Kidney (tissue), 14 donors: Measurements from ENCODE around the gene THAP4. TPM values are rescaled to one million over a fixed set of nuclear protein-coding genes. Genes with fewer than 3 reads are reported as not detected.

Experiments used
- DNase-seq, 5 donors: peaks; one replicate each; pipeline ENCODE4 v3.0.0-alpha.2; 2013 to 2020
- FAIRE-seq: peaks from 2 replicates; lab custom pipeline; 2012; peaks lifted over from hg19 to GRCh38; lab: Jason Lieb, UNC
- H3K27ac ChIP-seq, 2 donors: one replicate each; pipeline ENCODE4 v1.7.0; 2013; ENCODE audit warnings: low read depth in 2 of 2, low read length in 2 of 2, inconsistent platforms in 1 of 2
- H3K27me3 ChIP-seq: one replicate; pipeline ENCODE4 v1.7.1; 2013; ENCODE audit warnings: low read length, inconsistent platforms; ENCODE audit not compliant: control insufficient read depth, insufficient read depth
- H3K36me3 ChIP-seq, 3 donors: one replicate each; pipeline versions ENCODE4 v1.7.0 to v1.7.1; 2013; ENCODE audit warnings: low read length in 3 of 3, control low read depth in 1 of 3, inconsistent platforms in 1 of 3; ENCODE audit not compliant: insufficient read depth in 3 of 3, control insufficient read depth in 2 of 3
- H3K4me1 ChIP-seq, 3 donors: one replicate each; pipeline versions ENCODE4 v1.7.0 to v1.7.1; 2013; ENCODE audit warnings: low read length in 3 of 3, inconsistent platforms in 1 of 3, low read depth in 1 of 3; ENCODE audit not compliant: control insufficient read depth in 2 of 3, insufficient read depth in 2 of 3
- H3K4me3 ChIP-seq, 3 donors: one replicate each; pipeline versions ENCODE4 v1.7.0 to v1.8.1; 2013; ENCODE audit warnings: low read length in 3 of 3, control low read depth in 1 of 3, inconsistent platforms in 1 of 3
- H3K9ac ChIP-seq, 3 donors: one replicate each; pipeline versions ENCODE4 v1.7.0 to v1.7.1; 2013; ENCODE audit warnings: low read length in 3 of 3, control low read depth in 1 of 3, inconsistent platforms in 1 of 3
- H3K9me3 ChIP-seq, 3 donors: one replicate each; pipeline versions ENCODE4 v1.7.0 to v1.7.1; 2013; ENCODE audit warnings: low read length in 3 of 3, control low read depth in 1 of 3, inconsistent platforms in 1 of 3; ENCODE audit not compliant: control insufficient read depth in 2 of 3, insufficient read depth in 1 of 3
- CTCF ChIP-seq: IDR thresholded peaks from 3 replicates; pipeline ENCODE4 v1.5.1; 2012; ENCODE audit warnings: mild to moderate bottlenecking, moderate library complexity, borderline replicate concordance; ENCODE audit not compliant: insufficient read depth; ENCODE audit errors: extremely low read depth
- intact Hi-C: fragments of 100-400 bp; cut with DNase I; formaldehyde crosslinking; loops from one replicate; pipeline ENCODE4 v1.11.1; 2022
- polyA plus RNA-seq: library from polyadenylated mRNA; stranded (reverse); fragments of 350-450 nt; fragmentation: Illumina TruSeq; extraction: RNeasy Lipid Tissue Mini Kit (QIAGEN cat#74804); gene quantifications from one replicate; pipeline ENCODE4 v1.2.3, GENCODE V29; 2014; ENCODE audit warnings: low read depth, low replicate concordance; ENCODE audit not compliant: insufficient read depth
- total RNA-seq: library from RNA; stranded (reverse); fragmentation: NEBNext Ultra II Directional; extraction: Animal tissue kit (Norgen Biotek cat#: 25700); gene quantifications from one replicate; pipeline ENCODE4 v1.2.1, GENCODE V29; 2021
- donor health status: control.
- donor health status: control.
- donor health status: control.
- donor health status: control.
- donor health status: control.
- donor health status: DM: yes; HTN: yes; CAD: no.
- donor health status: Normal renal cell carcinoma (clear cell type).

THAP4 gene
- total and polyA plus RNA-seq, 2 donors from 2014 or later: 68.0 to 184 TPM

GRCh38 chr2:241652142-241652541, 15.2 kb upstream of the THAP4 start:
- Histone ChIP-seq H3K27me3 (no peaks in the 10 kb centered on the region), H3K27ac (no peak overlapping the region), H3K36me3 (peaks cover 0 to 30% (median 27%) of the 10 kb centered on the region in 3 donors), H3K4me3 (no peak overlapping the region), H3K4me1 (peaks cover 0 to 9% (median 7%) of the 10 kb centered on the region in 3 donors), H3K9ac (no peak overlapping the region), H3K9me3 (no peaks in the 10 kb centered on the region)
- DNase-seq (peak in 1 of 5 donors; percentile 55), FAIRE-seq (no peak)
- intact Hi-C loops: no loop called here
- TF ChIP-seq CTCF: no peak

GRCh38 chr2:241649927-241650326, 13.0 kb upstream of the THAP4 start:
- H3K9me3 ChIP-seq: no peaks in the 10 kb centered on the region
- no peak for DNase-seq
- peaks cover 0 to 22% (median 21%) of the 10 kb centered on the region in 3 donors for H3K36me3 ChIP-seq
- FAIRE-seq: no peak
- H3K4me1 ChIP-seq: peaks cover 0 to 12% (median 9%) of the 10 kb centered on the region in 3 donors
- no peak overlapping the region for H3K9ac ChIP-seq
- H3K4me3 ChIP-seq: no peak overlapping the region
- H3K27ac ChIP-seq: no peak overlapping the region
- no peak for TF ChIP-seq CTCF
- intact Hi-C loops: no loop called here
- H3K27me3 ChIP-seq: no peaks in the 10 kb centered on the region

GRCh38 chr2:241649404-241649803, 12.4 kb upstream of the THAP4 start:
- no peak overlapping the region for H3K4me3 ChIP-seq
- H3K27me3 ChIP-seq: no peaks in the 10 kb centered on the region
- DNase-seq (no peak), FAIRE-seq (no peak)
- H3K9ac ChIP-seq: no peak overlapping the region
- peaks cover 0 to 17% (median 16%) of the 10 kb centered on the region in 3 donors for H3K36me3 ChIP-seq
- H3K4me1 ChIP-seq: peaks cover 0 to 12% (median 9%) of the 10 kb centered on the region in 3 donors
- no peak overlapping the region for H3K27ac ChIP-seq
- no peak for TF ChIP-seq CTCF
- no peaks in the 10 kb centered on the region for H3K9me3 ChIP-seq
- intact Hi-C loops: no loop called here

- Histone ChIP-seq H3K27me3 (no peaks in the 10 kb centered on the region), H3K9me3 (no peaks in the 10 kb centered on the region), H3K9ac (no peak overlapping the region), H3K4me3 (no peak overlapping the region), H3K27ac (no peak overlapping the region), H3K36me3 (peaks cover 0 to 17% (median 14%) of the 10 kb centered on the region in 3 donors), H3K4me1 (peaks cover 0 to 12% (median 9%) of the 10 kb centered on the region in 3 donors)
- intact Hi-C loops: no loop called here
- DNase-seq: no peak
- no peak for TF ChIP-seq CTCF
- no peak for FAIRE-seq
Measured at GRCh38 chr2:241648453-241648852, 11.5 kb upstream of the THAP4 start.
